NCI-H748 (cell line): ENCODE data around the gene SIGLEC7.

Experiments
- DNase-seq: peaks from one replicate; lab custom pipeline; 2025; ENCODE audit not compliant: unreplicated experiment; lab: John Stamatoyannopoulos, UW

Gene SIGLEC7

GRCh38 chr19:51200071-51200666 lies 58.1 kb downstream of the SIGLEC7 start:
- DNase-seq: no peak

- DNase-seq: no peak
Measured at GRCh38 chr19:51201712-51202111, 59.6 kb downstream of the SIGLEC7 start.
